GM12892 (cell line): ENCODE data around the gene H2BW1.
"Not testable (repeated sequence)": the region's sequence is repeated elsewhere in the genome, so short reads cannot be mapped to it uniquely, and the experiment has no call there.

Experiments used
- POLR2AphosphoS5 ChIP-seq: IDR thresholded peaks from 2 replicates; pipeline ENCODE4 v1.6.1; 2011; ENCODE audit warnings: low read depth, low read length, control low read depth
- TAF1 ChIP-seq: IDR thresholded peaks from 2 replicates; pipeline ENCODE4 v1.6.1; 2011; ENCODE audit warnings: low read depth, mild to moderate bottlenecking, control low read depth, low read length, borderline replicate concordance

DNA sequence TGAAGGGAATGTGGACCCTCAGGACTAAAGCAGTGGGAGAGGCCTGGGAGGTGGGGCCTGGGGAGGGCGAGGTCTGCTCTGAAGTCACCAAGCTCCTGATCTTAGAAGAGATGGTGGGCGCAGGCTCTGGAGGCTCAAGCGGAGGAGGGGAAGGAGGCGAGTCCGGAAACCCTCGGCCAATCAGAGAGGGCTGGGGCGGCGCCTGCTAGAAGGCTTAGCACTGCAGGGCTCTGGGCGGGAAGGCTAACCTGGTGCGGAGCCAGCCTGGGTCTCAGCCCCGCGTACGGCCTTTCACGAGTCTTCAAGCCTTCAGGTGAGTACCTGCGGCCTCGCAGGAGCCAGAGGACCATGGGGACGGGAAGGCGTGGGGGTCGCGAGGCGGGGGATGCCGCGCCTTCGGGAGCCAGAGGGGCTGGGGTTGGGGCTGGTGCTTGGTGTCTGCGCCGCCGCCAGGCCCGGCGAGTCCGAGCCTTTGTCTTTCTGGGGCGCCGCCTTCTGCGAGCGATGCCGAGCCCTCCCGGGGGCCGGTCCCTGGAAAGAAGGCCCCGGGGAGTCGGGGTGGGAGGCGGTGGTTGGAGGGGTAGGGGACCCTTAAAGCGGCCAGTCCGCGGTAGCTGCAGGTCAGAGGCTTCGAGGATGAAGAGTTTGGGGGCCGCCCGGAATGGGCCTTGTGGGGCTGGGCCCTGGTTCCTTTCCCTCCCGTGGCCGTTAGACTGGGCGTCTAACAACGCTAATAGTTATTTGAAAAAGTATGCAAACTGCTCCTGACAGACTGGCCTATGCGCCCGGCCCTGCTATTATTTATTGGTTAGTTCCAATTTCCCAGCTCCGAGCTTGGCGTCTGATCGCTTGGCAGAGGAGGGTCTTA lies 50.9 kb downstream of the H2BW1 start, which contains the start of gene TMSB15B:
- not testable (repeated sequence) for TF ChIP-seq POLR2AphosphoS5, TAF1
